Effector memory CD4-positive, alpha-beta T cell (primary cell): ENCODE data around the gene HLA-F.

Experiments used
- DNase-seq, 3 donors: peaks; one replicate each; pipeline ENCODE4 v3.0.0-alpha.2; 2020
- H3K27ac ChIP-seq: 2 replicates; pipeline ENCODE4 v1.7.0; 2013; ENCODE audit warnings: mild to moderate bottlenecking, low read length, moderate library complexity; ENCODE audit not compliant: insufficient read depth, poor library complexity, severe bottlenecking
- H3K27me3 ChIP-seq: replicated peaks from 2 replicates; pipeline ENCODE4 v1.7.0; 2013; ENCODE audit warnings: mild to moderate bottlenecking, low read length; ENCODE audit not compliant: insufficient read depth, control insufficient read depth, poor library complexity, severe bottlenecking
- H3K36me3 ChIP-seq: 2 replicates; pipeline ENCODE4 v1.7.0; 2013; ENCODE audit warnings: mild to moderate bottlenecking, low read length, moderate library complexity; ENCODE audit not compliant: control insufficient read depth, insufficient read depth
- H3K4me1 ChIP-seq: 2 replicates; pipeline ENCODE4 v1.7.0; 2013; ENCODE audit warnings: low read length, mild to moderate bottlenecking; ENCODE audit not compliant: control insufficient read depth, insufficient read depth, poor library complexity, severe bottlenecking
- H3K4me3 ChIP-seq: 2 replicates; pipeline ENCODE4 v1.7.0; 2013; ENCODE audit warnings: low read length, low read depth, mild to moderate bottlenecking; ENCODE audit not compliant: insufficient read depth, poor library complexity, severe bottlenecking
- H3K9me3 ChIP-seq: 2 replicates; pipeline ENCODE4 v1.7.0; 2013; ENCODE audit warnings: mild to moderate bottlenecking, low read length, moderate library complexity; ENCODE audit not compliant: control insufficient read depth

The HLA-F gene

GRCh38 chr6:29749308-29749662 lies 26.1 kb downstream of the HLA-F start:
- peak overlapping the region; percentile 54 for H3K27ac ChIP-seq

GRCh38 chr6:29749668-29750067 lies 26.4 kb downstream of the HLA-F start:
- Histone ChIP-seq H3K9me3 (no peaks in the 10 kb centered on the region), H3K27me3 (no peaks in the 10 kb centered on the region), H3K36me3 (no peaks in the 10 kb centered on the region), H3K4me1 (peaks cover 13% of the 10 kb centered on the region), H3K4me3 (peak overlapping the region; percentile 89), H3K27ac (no peak overlapping the region)
- no peak for DNase-seq

More at GRCh38 chr6:29749308-29749662, 26.1 kb downstream of the HLA-F start:
- no peak for DNase-seq
- Histone ChIP-seq H3K36me3 (no peaks in the 10 kb centered on the region), H3K4me1 (peaks cover 13% of the 10 kb centered on the region), H3K27me3 (no peaks in the 10 kb centered on the region), H3K4me3 (peak overlapping the region; percentile 89), H3K9me3 (no peaks in the 10 kb centered on the region)

DNA sequence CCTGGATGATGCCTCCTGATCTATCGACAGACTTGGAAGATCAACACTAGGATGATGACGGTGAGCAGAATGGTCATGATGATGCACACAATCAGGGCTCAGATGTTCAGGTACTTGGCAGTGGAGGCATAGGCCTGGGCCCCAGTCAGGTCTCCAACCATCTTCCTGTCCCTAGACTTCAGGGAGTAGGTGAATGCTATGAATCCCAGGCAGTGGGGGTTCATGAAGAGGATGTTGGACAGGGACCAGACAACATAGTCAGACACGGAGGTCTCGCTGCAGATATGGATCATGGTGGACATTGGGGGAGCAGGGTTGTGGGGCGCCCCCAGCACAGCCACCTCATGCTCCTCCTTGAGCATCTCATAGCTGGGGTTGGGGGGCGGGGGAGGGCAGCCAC lies 27.5 kb downstream of the HLA-F start:
- no peaks in the 10 kb centered on the region for H3K9me3 ChIP-seq
- no peaks in the 10 kb centered on the region for H3K36me3 ChIP-seq
- no peak overlapping the region for H3K4me3 ChIP-seq
- H3K27me3 ChIP-seq: no peaks in the 10 kb centered on the region
- H3K27ac ChIP-seq: no peak overlapping the region
- H3K4me1 ChIP-seq: peaks cover 13% of the 10 kb centered on the region
- DNase-seq: no peak

DNA sequence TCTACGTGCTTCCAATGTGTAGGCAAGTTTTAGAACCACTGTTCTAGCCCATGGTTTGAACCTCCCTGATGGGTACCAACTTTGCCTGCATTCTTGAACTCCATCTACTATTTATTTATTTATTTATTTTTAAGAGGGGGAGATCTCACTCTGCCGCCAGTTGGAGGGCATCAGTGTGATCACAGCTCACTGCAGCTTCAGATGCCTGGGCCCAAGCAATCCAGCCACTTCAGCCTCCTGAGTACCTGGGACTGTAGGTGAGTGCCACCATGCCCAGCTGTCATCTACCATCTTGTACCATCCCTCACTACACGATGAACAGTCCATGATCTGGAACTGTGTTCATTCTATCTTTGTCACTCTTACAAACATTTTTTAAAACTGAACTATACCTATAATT lies 28.2 kb downstream of the HLA-F start:
- DNase-seq: no peak
- H3K4me3 ChIP-seq: no peak overlapping the region
- H3K9me3 ChIP-seq: no peaks in the 10 kb centered on the region
- H3K27ac ChIP-seq: peak overlapping the region; percentile 72
- H3K27me3 ChIP-seq: no peaks in the 10 kb centered on the region
- peaks cover 13% of the 10 kb centered on the region for H3K4me1 ChIP-seq
- H3K36me3 ChIP-seq: no peaks in the 10 kb centered on the region

- Histone ChIP-seq H3K27ac (peak overlapping the region; percentile 72), H3K4me3 (peak overlapping the region; percentile 94), H3K27me3 (no peaks in the 10 kb centered on the region), H3K36me3 (no peaks in the 10 kb centered on the region), H3K4me1 (peaks cover 13% of the 10 kb centered on the region), H3K9me3 (no peaks in the 10 kb centered on the region)
- peak; percentile 67 to 77 (median 69) for DNase-seq
Measured at GRCh38 chr6:29752451-29753308, 29.4 kb downstream of the HLA-F start.

GRCh38 chr6:29753309-29753644 lies 30.0 kb downstream of the HLA-F start:
- no peaks in the 10 kb centered on the region for H3K9me3 ChIP-seq
- H3K4me1 ChIP-seq: peaks cover 9% of the 10 kb centered on the region
- no peak overlapping the region for H3K27ac ChIP-seq
- no peaks in the 10 kb centered on the region for H3K27me3 ChIP-seq
- no peak for DNase-seq
- H3K36me3 ChIP-seq: no peaks in the 10 kb centered on the region
- H3K4me3 ChIP-seq: peak overlapping the region; percentile 94

DNA sequence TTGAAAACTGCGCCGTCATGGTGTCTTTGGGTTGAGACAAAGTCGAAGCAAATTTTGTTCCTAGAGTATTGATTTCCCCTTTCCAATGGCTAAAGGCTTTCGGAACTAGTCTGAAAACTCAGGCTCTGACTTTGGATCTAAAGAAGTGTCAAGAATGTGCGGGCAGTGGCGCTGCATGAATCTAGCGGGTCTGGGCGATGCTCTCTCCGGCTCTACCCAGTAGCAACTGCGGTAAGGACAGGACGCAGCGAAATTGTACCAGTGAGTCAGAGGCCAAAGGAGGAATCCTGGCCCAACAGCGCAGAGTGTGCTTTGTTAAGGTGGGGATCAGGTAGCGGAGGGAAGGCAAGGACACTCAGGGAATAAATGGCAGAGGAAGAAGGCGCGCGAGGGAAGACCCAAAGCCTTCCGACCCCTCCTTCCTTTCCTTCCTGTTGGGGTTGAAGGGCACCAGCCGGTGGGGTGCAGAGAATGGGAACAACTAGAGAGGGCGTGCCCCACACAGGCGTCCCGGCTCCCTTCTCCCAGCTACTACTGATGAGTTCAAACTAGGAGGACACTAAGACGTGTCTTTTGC lies 32.1 kb downstream of the HLA-F start:
- H3K4me1 ChIP-seq: peaks cover 3% of the 10 kb centered on the region
- H3K9me3 ChIP-seq: no peaks in the 10 kb centered on the region
- H3K27me3 ChIP-seq: no peaks in the 10 kb centered on the region
- H3K27ac ChIP-seq: no peak overlapping the region
- no peak overlapping the region for H3K4me3 ChIP-seq
- H3K36me3 ChIP-seq: no peaks in the 10 kb centered on the region
- no peak for DNase-seq

DNA sequence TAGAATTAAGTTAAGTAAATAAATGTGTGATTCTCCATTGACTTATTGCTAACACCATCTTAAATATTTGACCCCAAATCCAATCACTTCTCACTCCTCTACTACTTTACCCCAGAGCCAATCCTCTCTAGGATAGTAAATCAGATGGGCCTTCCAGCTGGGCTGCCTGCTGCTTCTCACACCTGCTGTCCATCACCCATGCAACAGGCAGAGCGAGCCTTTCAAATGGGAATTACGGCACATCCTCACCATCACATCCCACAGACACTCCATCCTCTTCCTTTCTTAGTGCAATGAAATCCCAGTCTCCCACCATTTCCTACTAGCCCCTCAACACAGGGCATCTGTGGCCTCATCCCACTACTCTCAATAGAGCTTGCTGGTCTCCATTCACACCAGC lies 34.0 kb downstream of the HLA-F start:
- no peak overlapping the region for H3K4me3 ChIP-seq
- no peak overlapping the region for H3K27ac ChIP-seq
- H3K36me3 ChIP-seq: no peaks in the 10 kb centered on the region
- peaks cover 3% of the 10 kb centered on the region for H3K4me1 ChIP-seq
- H3K9me3 ChIP-seq: no peaks in the 10 kb centered on the region
- no peaks in the 10 kb centered on the region for H3K27me3 ChIP-seq
- DNase-seq: no peak

- no peak for DNase-seq
- Histone ChIP-seq H3K27me3 (no peaks in the 10 kb centered on the region), H3K4me1 (peaks cover 2% of the 10 kb centered on the region), H3K9me3 (no peaks in the 10 kb centered on the region), H3K36me3 (no peaks in the 10 kb centered on the region), H3K27ac (no peak overlapping the region), H3K4me3 (no peak overlapping the region)
Measured at GRCh38 chr6:29757701-29758293, 34.6 kb downstream of the HLA-F start.

- Histone ChIP-seq H3K9me3 (no peaks in the 10 kb centered on the region), H3K4me3 (no peak overlapping the region), H3K4me1 (no peaks in the 10 kb centered on the region), H3K36me3 (no peaks in the 10 kb centered on the region), H3K27ac (no peak overlapping the region), H3K27me3 (no peaks in the 10 kb centered on the region)
- no peak for DNase-seq
Measured at GRCh38 chr6:29758761-29759160, 35.5 kb downstream of the HLA-F start.
